Ascending aorta (tissue), 2 donors: ENCODE measurements around the gene SYNC. TPM values are rescaled to one million over a fixed set of nuclear protein-coding genes. Genes with fewer than 3 reads are reported as not detected.
A peak's percentile ranks its signal among the peaks of the same experiment; 100 is the strongest.
"Not testable (repeated sequence)": the region's sequence is repeated elsewhere in the genome, so short reads cannot be mapped to it uniquely, and the experiment has no call there.

Source experiments
- DNase-seq, 2 donors: peaks; one replicate each; pipeline ENCODE4 v3.0.0-alpha.2; 2019; ENCODE audit warnings: low spot score in 2 of 2
- H3K27ac ChIP-seq, 2 donors: fragments of 200-600 bp; sonication (generic); one replicate each; pipeline ENCODE4 v1.5.1; 2016 to 2017; ENCODE audit warnings: mild to moderate bottlenecking in 1 of 2
- H3K27me3 ChIP-seq: fragments of 200-600 bp; sonication (generic); one replicate; pipeline ENCODE4 v1.5.1; 2017
- H3K36me3 ChIP-seq, 2 donors: fragments of 200-600 bp; sonication (generic); one replicate each; pipeline ENCODE4 v1.5.1; 2016
- H3K4me1 ChIP-seq, 2 donors: fragments of 200-600 bp; sonication (generic); one replicate each; pipeline ENCODE4 v1.5.1; 2016 to 2017; ENCODE audit warnings: mild to moderate bottlenecking in 1 of 2
- H3K4me3 ChIP-seq, 2 donors: fragments of 200-600 bp; sonication (generic); one replicate each; pipeline ENCODE4 v1.5.1; 2016 to 2017; ENCODE audit warnings: mild to moderate bottlenecking in 1 of 2
- H3K9me3 ChIP-seq, 2 donors: fragments of 200-600 bp; sonication (generic); one replicate each; pipeline ENCODE4 v1.5.1; 2016
- CTCF ChIP-seq, 3 experiments: fragments of 200-600 bp in 2 of 3; fragments of 450-650 bp in 1 of 3; sonication (generic) in 2 of 3; IDR thresholded peaks; one replicate each; pipeline ENCODE4 v1.5.1; 2016 to 2019; ENCODE audit warnings: antibody characterized with exemption in 3 of 3, mild to moderate bottlenecking in 1 of 3, moderate library complexity in 1 of 3
- intact Hi-C: fragments of 100-400 bp; cut with DNase I; formaldehyde crosslinking; loops from one replicate; pipeline ENCODE4 v1.15.1; 2023
- total RNA-seq: library from RNA; depleted of rRNA; stranded (reverse); fragments of >200 nt; gene quantifications from one replicate; pipeline ENCODE4 v1.1.0, GENCODE V29; 2016

The SYNC gene
- total RNA-seq, 1 donor from 2014 or later: 87.3 TPM

GRCh38 chr1:32676945-32677344 lies 25.6 kb downstream of the SYNC start:
- Histone ChIP-seq H3K4me3 (no peak overlapping the region), H3K27ac (no peak overlapping the region), H3K9me3 (no peaks in the 10 kb centered on the region), H3K27me3 (no peaks in the 10 kb centered on the region), H3K36me3 (peaks cover 60 to 86% of the 10 kb centered on the region in 2 donors), H3K4me1 (peaks cover 0 to 4% of the 10 kb centered on the region in 2 donors)
- intact Hi-C loops: no loop called here
- no peak for DNase-seq
- no peak for TF ChIP-seq CTCF (IDR thresholded peaks at IDR 0.05)

GRCh38 chr1:32668716-32669115 lies 33.9 kb downstream of the SYNC start:
- H3K27me3 ChIP-seq, H3K4me3 ChIP-seq, DNase-seq, H3K9me3 ChIP-seq, intact Hi-C loops, H3K4me1 ChIP-seq, H3K27ac ChIP-seq: not testable (repeated sequence)
- peaks cover 74 to 90% of the 10 kb centered on the region in 2 donors for H3K36me3 ChIP-seq

- no peak for DNase-seq
- TF ChIP-seq CTCF (IDR thresholded peaks at IDR 0.05): no peak
- Histone ChIP-seq H3K4me3 (no peak overlapping the region), H3K9me3 (no peaks in the 10 kb centered on the region), H3K4me1 (no peaks in the 10 kb centered on the region), H3K36me3 (peaks cover 70 to 90% of the 10 kb centered on the region in 2 donors), H3K27ac (no peak overlapping the region), H3K27me3 (no peaks in the 10 kb centered on the region)
- intact Hi-C loops: no loop called here
Measured at GRCh38 chr1:32666901-32667566, 35.5 kb downstream of the SYNC start.

GRCh38 chr1:32665915-32666314 lies 36.7 kb downstream of the SYNC start:
- no peak for TF ChIP-seq CTCF (IDR thresholded peaks at IDR 0.05)
- H3K27me3 ChIP-seq: no peaks in the 10 kb centered on the region
- H3K36me3 ChIP-seq: peaks cover 62 to 82% of the 10 kb centered on the region in 2 donors
- H3K27ac ChIP-seq: no peak overlapping the region
- intact Hi-C loops: no loop called here
- H3K9me3 ChIP-seq: no peaks in the 10 kb centered on the region
- H3K4me1 ChIP-seq: no peaks in the 10 kb centered on the region
- no peak overlapping the region for H3K4me3 ChIP-seq
- DNase-seq: no peak

- H3K36me3 ChIP-seq: peaks cover 53 to 77% of the 10 kb centered on the region in 2 donors
- intact Hi-C loops: no loop called here
- TF ChIP-seq CTCF (IDR thresholded peaks at IDR 0.05): no peak
Measured at GRCh38 chr1:32659581-32659980, 43.0 kb downstream of the SYNC start.

GRCh38 chr1:32652244-32652962 lies 50.2 kb downstream of the SYNC start:
- Histone ChIP-seq H3K9me3 (no peaks in the 10 kb centered on the region), H3K36me3 (peaks cover 24% of the 10 kb centered on the region in 2 donors), H3K27me3 (no peaks in the 10 kb centered on the region), H3K27ac (no peak overlapping the region), H3K4me1 (peaks cover 14 to 35% of the 10 kb centered on the region in 2 donors), H3K4me3 (peak overlapping the region; percentile 79 to 100)
- intact Hi-C loops: loop anchor here (5.0 kb wide), 1 partner anchor 100 kb away; no protein-coding TSS in a partner anchor
- DNase-seq: peak in 1 of 2 donors; percentile 51
- no peak for TF ChIP-seq CTCF (IDR thresholded peaks at IDR 0.05)

More at GRCh38 chr1:32659581-32659980, 43.0 kb downstream of the SYNC start:
- Histone ChIP-seq H3K4me3 (no peak overlapping the region), H3K4me1 (peaks cover 0 to 8% of the 10 kb centered on the region in 2 donors), H3K27me3 (no peaks in the 10 kb centered on the region), H3K27ac (no peak overlapping the region), H3K9me3 (no peaks in the 10 kb centered on the region)
- no peak for DNase-seq
